VCaP (cell line): ENCODE measurements around the gene TRHDE.

Experiments used
- H3K27ac ChIP-seq: fragments of 450-650 bp; 2 replicates; pipeline ENCODE4 v1.5.1; 2017
- TF ChIP-seq, protein P1 (sequence below): fragments of 450-650 bp; conservative IDR thresholded peaks from 2 replicates; pipeline ENCODE4 v1.5.1; 2017; ENCODE audit warnings: mild to moderate bottlenecking, moderate library complexity

Gene TRHDE

DNA sequence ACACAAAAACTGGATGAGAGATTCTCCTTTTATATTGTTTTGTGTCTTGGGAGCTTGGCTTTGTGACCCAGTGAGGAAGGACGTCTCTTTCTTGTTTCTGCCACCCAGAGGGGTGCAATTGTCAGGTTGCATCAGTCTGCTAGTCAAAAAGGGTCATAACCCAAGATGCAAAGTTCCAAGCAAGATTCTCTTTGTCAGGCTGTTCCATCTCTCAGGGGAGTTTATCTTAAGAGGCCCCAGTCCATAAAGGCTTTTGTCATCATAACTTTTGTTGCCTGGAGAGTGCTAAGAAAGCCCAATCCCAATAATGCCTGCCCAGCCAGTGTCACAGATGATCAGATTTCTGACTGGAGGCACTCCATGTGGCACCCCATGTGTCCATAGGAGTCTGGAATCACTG lies 444.9 kb downstream of the TRHDE start:
- TF ChIP-seq, protein P1, sequence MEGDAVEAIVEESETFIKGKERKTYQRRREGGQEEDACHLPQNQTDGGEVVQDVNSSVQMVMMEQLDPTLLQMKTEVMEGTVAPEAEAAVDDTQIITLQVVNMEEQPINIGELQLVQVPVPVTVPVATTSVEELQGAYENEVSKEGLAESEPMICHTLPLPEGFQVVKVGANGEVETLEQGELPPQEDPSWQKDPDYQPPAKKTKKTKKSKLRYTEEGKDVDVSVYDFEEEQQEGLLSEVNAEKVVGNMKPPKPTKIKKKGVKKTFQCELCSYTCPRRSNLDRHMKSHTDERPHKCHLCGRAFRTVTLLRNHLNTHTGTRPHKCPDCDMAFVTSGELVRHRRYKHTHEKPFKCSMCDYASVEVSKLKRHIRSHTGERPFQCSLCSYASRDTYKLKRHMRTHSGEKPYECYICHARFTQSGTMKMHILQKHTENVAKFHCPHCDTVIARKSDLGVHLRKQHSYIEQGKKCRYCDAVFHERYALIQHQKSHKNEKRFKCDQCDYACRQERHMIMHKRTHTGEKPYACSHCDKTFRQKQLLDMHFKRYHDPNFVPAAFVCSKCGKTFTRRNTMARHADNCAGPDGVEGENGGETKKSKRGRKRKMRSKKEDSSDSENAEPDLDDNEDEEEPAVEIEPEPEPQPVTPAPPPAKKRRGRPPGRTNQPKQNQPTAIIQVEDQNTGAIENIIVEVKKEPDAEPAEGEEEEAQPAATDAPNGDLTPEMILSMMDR, result no peak
- H3K27ac ChIP-seq, result no peak overlapping the region
